HG02938 (cell line): ENCODE data around the gene TRA2B.
"Not testable (repeated sequence)": the region's sequence is repeated elsewhere in the genome, so short reads cannot be mapped to it uniquely, and the experiment has no call there.

Experiments used
- ATAC-seq: cut with Tn5 transposase; IDR thresholded peaks from one replicate; pipeline ENCODE4 v1.9.1; 2021; ENCODE audit warnings: mild to moderate bottlenecking, moderate library complexity; ENCODE audit not compliant: unreplicated experiment

TRA2B gene

GRCh38 chr3:185929192-185930151 lies 8.3 kb downstream of the TRA2B start:
- no peak for ATAC-seq

GRCh38 chr3:185928496-185928895 lies 9.3 kb downstream of the TRA2B start:
- no peak for ATAC-seq

GRCh38 chr3:185927501-185928200 lies 10.2 kb downstream of the TRA2B start:
- ATAC-seq = no peak

GRCh38 chr3:185926445-185926844 lies 11.4 kb downstream of the TRA2B start:
- ATAC-seq = no peak

GRCh38 chr3:185925353-185925752 lies 12.5 kb downstream of the TRA2B start:
- no peak for ATAC-seq

GRCh38 chr3:185924375-185924774 lies 13.4 kb downstream of the TRA2B start:
- no peak for ATAC-seq

- ATAC-seq = no peak
These were observed 17.6 kb downstream of the TRA2B start for GRCh38 chr3:185920184-185920583.

GRCh38 chr3:185916042-185916833 lies 21.6 kb downstream of the TRA2B start:
- no peak for ATAC-seq

GRCh38 chr3:185915642-185916041 lies 22.2 kb downstream of the TRA2B start:
- no peak for ATAC-seq

GRCh38 chr3:185914911-185915629 lies 22.7 kb downstream of the TRA2B start:
- no peak for ATAC-seq

- no peak for ATAC-seq
These were observed 24.6 kb downstream of the TRA2B start for GRCh38 chr3:185912929-185913901.

- no peak for ATAC-seq
These were observed 25.3 kb downstream of the TRA2B start for GRCh38 chr3:185912512-185912911.

- not testable (repeated sequence) for ATAC-seq
These were observed 26.8 kb downstream of the TRA2B start for GRCh38 chr3:185911076-185911448.

GRCh38 chr3:185910322-185911075 lies 27.3 kb downstream of the TRA2B start:
- not testable (repeated sequence) for ATAC-seq

GRCh38 chr3:185909913-185910312 lies 27.9 kb downstream of the TRA2B start:
- not testable (repeated sequence) for ATAC-seq

- no peak for ATAC-seq
These were observed 37.6 kb downstream of the TRA2B start for GRCh38 chr3:185900228-185900627.

- ATAC-seq = no peak
These were observed 41.2 kb downstream of the TRA2B start for GRCh38 chr3:185896636-185897035.

GRCh38 chr3:185887066-185887465 lies 50.7 kb downstream of the TRA2B start:
- no peak for ATAC-seq

GRCh38 chr3:185884641-185885040 lies 53.2 kb downstream of the TRA2B start:
- ATAC-seq = no peak
